Neural cell (in vitro differentiated cells): Measurements from ENCODE around the gene DISP2. TPM values are rescaled to one million over a fixed set of nuclear protein-coding genes. Genes with fewer than 3 reads are reported as not detected.

Experiments used
- H2AFZ ChIP-seq: fragments of 200-600, 300-800 bp; sonication (generic), shearing (Covaris generic); 2 replicates; pipeline ENCODE4 v1.6.0; 2014; ENCODE audit warnings: low read depth, mild to moderate bottlenecking, antibody characterized with exemption, low read length, moderate library complexity
- H3F3A ChIP-seq: fragments of 200-600 bp; shearing (Covaris generic); 2 replicates; pipeline ENCODE4 v1.6.1; 2016; ENCODE audit warnings: mild to moderate bottlenecking, moderate library complexity, mixed read lengths, antibody characterized with exemption, low read length; ENCODE audit not compliant: insufficient read depth, poor library complexity, severe bottlenecking
- H3K27ac ChIP-seq: fragments of 200-600, 300-800 bp; sonication (generic), shearing (Covaris generic); 2 replicates; pipeline ENCODE4 v1.5.1; 2014; ENCODE audit warnings: mild to moderate bottlenecking, low read length, moderate library complexity
- H3K27me3 ChIP-seq: fragments of 300-800, 200-600 bp; sonication (generic), shearing (Covaris generic); 2 replicates; pipeline ENCODE4 v1.6.0; 2014; ENCODE audit warnings: mild to moderate bottlenecking, low read depth, low read length, moderate library complexity; ENCODE audit not compliant: insufficient read depth
- H3K36me3 ChIP-seq: fragments of 300-800, 200-600 bp; sonication (generic), shearing (Covaris generic); 2 replicates; pipeline ENCODE4 v1.5.1; 2014; ENCODE audit warnings: mild to moderate bottlenecking, antibody characterized with exemption, low read length, moderate library complexity; ENCODE audit not compliant: insufficient read depth
- H3K4me2 ChIP-seq: fragments of 300-800, 200-600 bp; sonication (generic), shearing (Covaris generic); 2 replicates; pipeline ENCODE4 v1.6.0; 2014; ENCODE audit warnings: mild to moderate bottlenecking, low read length
- H3K4me3 ChIP-seq: fragments of 300-800, 200-600 bp; sonication (generic), shearing (Covaris generic); 2 replicates; pipeline ENCODE4 v1.5.1; 2014; ENCODE audit warnings: mild to moderate bottlenecking, low read length, moderate library complexity
- H3K79me2 ChIP-seq: fragments of 200-600 bp; shearing (Covaris generic); replicated peaks from 2 replicates; pipeline ENCODE4 v1.6.0; 2014; ENCODE audit warnings: mild to moderate bottlenecking, low read length, moderate library complexity; ENCODE audit not compliant: insufficient read depth
- H3K9ac ChIP-seq: fragments of 300-800, 200-600 bp; sonication (generic), shearing (Covaris generic); 2 replicates; pipeline ENCODE4 v1.6.1; 2016; ENCODE audit warnings: mild to moderate bottlenecking, low read length, mixed read lengths
- H3K9me2 ChIP-seq: fragments of 200-600 bp; shearing (Covaris generic); 2 replicates; pipeline ENCODE4 v1.6.1; 2016; ENCODE audit warnings: mild to moderate bottlenecking, low read length, mixed read lengths; ENCODE audit not compliant: insufficient read depth
- H3K9me3 ChIP-seq: fragments of 200-600, 300-800 bp; sonication (generic), shearing (Covaris generic); 2 replicates; pipeline ENCODE4 v1.6.1; 2016; ENCODE audit warnings: mild to moderate bottlenecking, mixed run types, low read length, moderate library complexity, mixed read lengths
- H4K20me1 ChIP-seq: fragments of 200-600 bp; shearing (Covaris generic); 2 replicates; pipeline ENCODE4 v1.6.1; 2016; ENCODE audit warnings: mild to moderate bottlenecking, mixed run types; ENCODE audit not compliant: insufficient read depth
- CTCF ChIP-seq: fragments of 450-650 bp; IDR thresholded peaks from 2 replicates; pipeline ENCODE4 v1.5.1; 2014; ENCODE audit warnings: antibody characterized with exemption, mild to moderate bottlenecking, moderate library complexity; ENCODE audit not compliant: poor library complexity, severe bottlenecking
- EP300 ChIP-seq: fragments of 450-650 bp; conservative IDR thresholded peaks from 2 replicates; pipeline ENCODE4 v1.6.1; 2014; ENCODE audit warnings: antibody characterized with exemption, mild to moderate bottlenecking, moderate library complexity; ENCODE audit not compliant: poor library complexity, severe bottlenecking
- EZH2 ChIP-seq: fragments of 200-600, 300-800 bp; shearing (Covaris generic), sonication (generic); IDR thresholded peaks from 2 replicates; pipeline ENCODE4 v1.6.1; 2014; ENCODE audit warnings: antibody characterized with exemption, low read length, borderline replicate concordance, mild to moderate bottlenecking; ENCODE audit not compliant: insufficient read depth, poor library complexity, severe bottlenecking
- POLR2AphosphoS5 ChIP-seq: IDR thresholded peaks from 2 replicates; pipeline ENCODE4 v1.6.1; 2012
- REST ChIP-seq: IDR thresholded peaks from 2 replicates; pipeline ENCODE4 v1.6.1; 2012; ENCODE audit warnings: borderline replicate concordance
- SMC3 ChIP-seq: fragments of 450-650 bp; conservative IDR thresholded peaks from 2 replicates; pipeline ENCODE4 v1.6.1; 2014; ENCODE audit warnings: antibody characterized with exemption, mild to moderate bottlenecking, moderate library complexity; ENCODE audit not compliant: poor library complexity
- polyA plus RNA-seq: library from polyadenylated mRNA; depleted of rRNA; stranded (reverse); fragments of >200 nt; gene quantifications from 2 replicates; pipeline ENCODE4 v1.2.3, GENCODE V29; 2014

DISP2 gene
- polyA plus RNA-seq, 1 donor from 2014 or later = 26.0 TPM

GRCh38 chr15:40424483-40425115, 66.6 kb downstream of the DISP2 start:
- no peak overlapping the region for H3K4me2 ChIP-seq
- H3K27ac ChIP-seq = no peak overlapping the region
- no peaks in the 10 kb centered on the region for H3K36me3 ChIP-seq
- H3K9ac ChIP-seq = no peak overlapping the region
- H4K20me1 ChIP-seq = no peaks in the 10 kb centered on the region
- no peak overlapping the region for H2AFZ ChIP-seq
- no peaks in the 10 kb centered on the region for H3K9me3 ChIP-seq
- H3K9me2 ChIP-seq = no peaks in the 10 kb centered on the region
- no peak for TF ChIP-seq CTCF
- H3F3A ChIP-seq = no peaks in the 10 kb centered on the region
- H3K27me3 ChIP-seq = no peaks in the 10 kb centered on the region
- no peaks in the 10 kb centered on the region for H3K79me2 ChIP-seq
- no peak overlapping the region for H3K4me3 ChIP-seq

- Histone ChIP-seq H3K9me3 (no peaks in the 10 kb centered on the region), H3K27me3 (no peaks in the 10 kb centered on the region), H3K4me2 (no peak overlapping the region), H3K79me2 (no peaks in the 10 kb centered on the region), H3F3A (no peaks in the 10 kb centered on the region), H3K4me3 (no peak overlapping the region), H2AFZ (no peak overlapping the region), H4K20me1 (no peaks in the 10 kb centered on the region), H3K9me2 (no peaks in the 10 kb centered on the region), H3K36me3 (no peaks in the 10 kb centered on the region), H3K9ac (no peak overlapping the region), H3K27ac (no peak overlapping the region)
- TF ChIP-seq REST = no peak
- TF ChIP-seq EZH2 = no peak
- no peak for TF ChIP-seq SMC3
- no peak for TF ChIP-seq EP300
- TF ChIP-seq POLR2AphosphoS5 = no peak
- no peak for TF ChIP-seq CTCF
Observed at GRCh38 chr15:40425681-40426080, 67.7 kb downstream of the DISP2 start.
